ENCODE results near the gene PNKP. TPM values are rescaled to one million over a fixed set of nuclear protein-coding genes. Genes with fewer than 3 reads are reported as not detected.

The PNKP gene
- total and polyA plus RNA-seq, 10 of the 15 experiments (the other 5 are each of a cell fraction or from before 2014, with no cell fraction given) = 2.9 to 82.3 (median 33.2) TPM

DNA sequence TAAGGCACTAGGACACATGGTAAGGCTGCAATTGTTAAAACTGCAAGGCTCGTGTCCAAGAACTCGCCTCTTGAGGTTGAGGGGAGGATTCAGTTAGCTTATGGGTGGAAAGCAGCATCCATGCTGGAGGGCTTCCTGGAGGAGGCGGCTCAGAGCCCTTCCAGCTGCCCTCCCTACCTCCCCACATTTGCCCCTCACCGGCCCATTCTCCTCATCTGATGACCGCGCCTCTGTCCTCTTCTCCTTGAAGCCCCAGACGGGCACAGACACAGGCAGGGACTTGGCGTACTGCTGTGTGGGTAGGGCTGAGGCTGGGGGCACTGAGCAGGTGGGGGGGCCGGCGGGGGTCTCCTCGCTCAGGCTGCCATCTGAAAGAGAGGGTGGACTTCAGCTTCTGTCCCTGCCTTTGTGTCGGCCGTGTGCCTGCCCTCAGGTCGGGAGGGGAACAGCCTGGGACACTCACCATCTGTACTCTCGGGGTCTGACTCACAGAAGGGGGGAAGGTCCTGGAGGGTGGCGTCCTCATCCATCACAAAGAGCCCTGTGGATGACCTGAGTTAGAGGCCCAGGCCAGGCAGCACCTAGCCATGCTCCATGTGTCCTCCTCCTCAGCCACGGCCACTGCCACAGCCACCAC, 4.1 kb upstream of the PNKP start (continued):
- TF ChIP-seq, protein P1, sequence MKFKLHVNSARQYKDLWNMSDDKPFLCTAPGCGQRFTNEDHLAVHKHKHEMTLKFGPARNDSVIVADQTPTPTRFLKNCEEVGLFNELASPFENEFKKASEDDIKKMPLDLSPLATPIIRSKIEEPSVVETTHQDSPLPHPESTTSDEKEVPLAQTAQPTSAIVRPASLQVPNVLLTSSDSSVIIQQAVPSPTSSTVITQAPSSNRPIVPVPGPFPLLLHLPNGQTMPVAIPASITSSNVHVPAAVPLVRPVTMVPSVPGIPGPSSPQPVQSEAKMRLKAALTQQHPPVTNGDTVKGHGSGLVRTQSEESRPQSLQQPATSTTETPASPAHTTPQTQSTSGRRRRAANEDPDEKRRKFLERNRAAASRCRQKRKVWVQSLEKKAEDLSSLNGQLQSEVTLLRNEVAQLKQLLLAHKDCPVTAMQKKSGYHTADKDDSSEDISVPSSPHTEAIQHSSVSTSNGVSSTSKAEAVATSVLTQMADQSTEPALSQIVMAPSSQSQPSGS (IDR thresholded peaks at IDR 0.05; ENCODE audit: low read length) = no peak
- TF ChIP-seq IKZF2 (IDR thresholded peaks at IDR 0.05) = no peak
- TF ChIP-seq, protein P2, sequence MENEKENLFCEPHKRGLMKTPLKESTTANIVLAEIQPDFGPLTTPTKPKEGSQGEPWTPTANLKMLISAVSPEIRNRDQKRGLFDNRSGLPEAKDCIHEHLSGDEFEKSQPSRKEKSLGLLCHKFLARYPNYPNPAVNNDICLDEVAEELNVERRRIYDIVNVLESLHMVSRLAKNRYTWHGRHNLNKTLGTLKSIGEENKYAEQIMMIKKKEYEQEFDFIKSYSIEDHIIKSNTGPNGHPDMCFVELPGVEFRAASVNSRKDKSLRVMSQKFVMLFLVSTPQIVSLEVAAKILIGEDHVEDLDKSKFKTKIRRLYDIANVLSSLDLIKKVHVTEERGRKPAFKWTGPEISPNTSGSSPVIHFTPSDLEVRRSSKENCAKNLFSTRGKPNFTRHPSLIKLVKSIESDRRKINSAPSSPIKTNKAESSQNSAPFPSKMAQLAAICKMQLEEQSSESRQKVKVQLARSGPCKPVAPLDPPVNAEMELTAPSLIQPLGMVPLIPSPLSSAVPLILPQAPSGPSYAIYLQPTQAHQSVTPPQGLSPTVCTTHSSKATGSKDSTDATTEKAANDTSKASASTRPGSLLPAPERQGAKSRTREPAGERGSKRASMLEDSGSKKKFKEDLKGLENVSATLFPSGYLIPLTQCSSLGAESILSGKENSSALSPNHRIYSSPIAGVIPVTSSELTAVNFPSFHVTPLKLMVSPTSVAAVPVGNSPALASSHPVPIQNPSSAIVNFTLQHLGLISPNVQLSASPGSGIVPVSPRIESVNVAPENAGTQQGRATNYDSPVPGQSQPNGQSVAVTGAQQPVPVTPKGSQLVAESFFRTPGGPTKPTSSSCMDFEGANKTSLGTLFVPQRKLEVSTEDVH (IDR thresholded peaks at IDR 0.05; ENCODE audit: low read depth, partially characterized antibody) = no peak
- no peak for TF ChIP-seq YY1 (IDR thresholded peaks at IDR 0.05; ENCODE audit: low read depth, low read length)
- TF ChIP-seq, protein P3, sequence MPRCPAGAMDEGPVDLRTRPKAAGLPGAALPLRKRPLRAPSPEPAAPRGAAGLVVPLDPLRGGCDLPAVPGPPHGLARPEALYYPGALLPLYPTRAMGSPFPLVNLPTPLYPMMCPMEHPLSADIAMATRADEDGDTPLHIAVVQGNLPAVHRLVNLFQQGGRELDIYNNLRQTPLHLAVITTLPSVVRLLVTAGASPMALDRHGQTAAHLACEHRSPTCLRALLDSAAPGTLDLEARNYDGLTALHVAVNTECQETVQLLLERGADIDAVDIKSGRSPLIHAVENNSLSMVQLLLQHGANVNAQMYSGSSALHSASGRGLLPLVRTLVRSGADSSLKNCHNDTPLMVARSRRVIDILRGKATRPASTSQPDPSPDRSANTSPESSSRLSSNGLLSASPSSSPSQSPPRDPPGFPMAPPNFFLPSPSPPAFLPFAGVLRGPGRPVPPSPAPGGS (IDR thresholded peaks at IDR 0.05; ENCODE audit: borderline replicate concordance, insufficient read depth, low read depth, low read length, poor library complexity, severe bottlenecking) = no peak
- no peak for TF ChIP-seq JUND (IDR thresholded peaks at IDR 0.05; ENCODE audit: low read depth, low read length)
